Femur (tissue), 1 donor: ENCODE data around the gene POLR2B.
"Not testable (repeated sequence)": the region's sequence is repeated elsewhere in the genome, so short reads cannot be mapped to it uniquely, and the experiment has no call there.

Experiments used
- DNase-seq: peaks from one replicate; pipeline ENCODE4 v3.0.0-alpha.2; 2017

Gene POLR2B

GRCh38 chr4:56990109-56990905 lies 11.6 kb downstream of the POLR2B start:
- DNase-seq: no peak

DNA sequence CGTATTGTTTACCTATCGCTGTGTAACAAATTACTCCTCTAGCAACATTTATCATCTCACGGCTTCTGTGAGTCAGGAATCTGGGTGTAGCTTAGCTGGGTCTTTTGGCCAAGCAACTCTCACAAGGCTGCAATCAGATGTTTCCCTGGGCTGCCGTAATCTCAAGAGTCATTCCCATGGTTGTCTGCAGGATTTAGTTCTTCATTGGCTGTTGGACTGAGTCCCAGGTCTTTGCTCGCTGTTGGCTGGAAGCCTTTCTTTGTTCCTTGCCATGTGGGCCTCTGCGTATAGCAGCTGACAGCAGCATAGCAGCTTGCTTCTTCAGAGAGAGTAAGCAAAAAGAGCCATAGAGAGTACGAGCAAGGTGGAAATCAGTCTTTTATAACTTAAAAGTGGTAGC lies 16.8 kb downstream of the POLR2B start:
- peak; percentile 82 for DNase-seq

- no peak for DNase-seq
Observed at GRCh38 chr4:56999751-57000150, 21.1 kb downstream of the POLR2B start.

- no peak for DNase-seq
Observed at GRCh38 chr4:57013543-57014120, 34.9 kb downstream of the POLR2B start.

DNA sequence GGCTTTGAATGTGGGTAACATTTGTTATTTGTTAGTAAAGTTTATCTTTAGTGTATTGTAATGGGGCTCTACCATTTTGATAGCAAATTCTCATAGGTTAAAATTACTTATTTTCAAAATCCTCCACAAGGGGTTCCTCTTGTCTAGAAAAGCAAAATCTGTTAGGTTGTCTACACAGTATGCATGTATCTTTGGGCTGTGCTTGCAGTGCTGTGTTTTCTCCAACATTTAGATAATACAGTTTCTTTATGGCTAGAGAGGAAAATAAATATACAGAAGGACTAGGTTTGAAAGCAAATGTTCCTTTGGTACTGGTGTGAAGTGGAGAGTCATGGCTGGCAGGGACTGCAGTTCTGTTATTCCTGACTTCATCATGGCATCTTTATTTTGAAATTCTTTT lies 40.3 kb downstream of the POLR2B start:
- no peak for DNase-seq

- no peak for DNase-seq
Observed at GRCh38 chr4:57020467-57021101, 41.9 kb downstream of the POLR2B start.

- DNase-seq: no peak
Observed at GRCh38 chr4:57023104-57023503, 44.4 kb downstream of the POLR2B start.

- no peak for DNase-seq
Observed at GRCh38 chr4:57034520-57034919, 55.8 kb downstream of the POLR2B start.

DNA sequence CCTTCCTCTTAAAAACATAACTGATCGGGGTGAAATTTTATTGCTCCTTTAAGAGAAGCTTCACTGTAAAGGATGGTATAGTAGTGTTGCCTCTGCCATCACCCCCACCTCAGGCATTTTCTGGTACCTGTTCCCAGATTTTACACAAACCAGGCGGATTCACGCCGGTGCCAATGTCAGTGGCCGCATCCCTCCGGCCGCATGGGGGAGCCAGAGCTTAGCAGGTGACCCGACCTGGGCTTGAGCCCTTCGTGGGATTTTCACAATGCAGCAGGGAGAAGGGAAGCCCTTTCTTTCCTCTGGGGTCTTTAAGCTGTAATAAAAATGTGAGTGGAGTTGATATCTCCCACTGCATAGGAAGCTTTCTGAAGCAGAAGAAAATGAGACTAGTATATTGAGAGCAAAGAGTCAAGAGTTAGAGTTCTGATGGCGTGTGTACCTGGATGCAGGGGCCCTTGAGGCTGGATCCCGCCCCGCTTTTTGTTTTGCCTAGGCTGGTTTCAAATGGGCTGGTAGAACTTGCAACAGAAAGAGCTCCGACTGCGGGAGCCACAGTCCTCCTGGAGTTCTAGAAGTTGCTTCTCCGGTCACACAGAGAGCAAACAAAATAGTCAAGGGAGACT lies 59.4 kb downstream of the POLR2B start:
- peak; percentile 57 for DNase-seq

GRCh38 chr4:57039345-57039744 lies 60.6 kb downstream of the POLR2B start:
- DNase-seq: no peak

DNA sequence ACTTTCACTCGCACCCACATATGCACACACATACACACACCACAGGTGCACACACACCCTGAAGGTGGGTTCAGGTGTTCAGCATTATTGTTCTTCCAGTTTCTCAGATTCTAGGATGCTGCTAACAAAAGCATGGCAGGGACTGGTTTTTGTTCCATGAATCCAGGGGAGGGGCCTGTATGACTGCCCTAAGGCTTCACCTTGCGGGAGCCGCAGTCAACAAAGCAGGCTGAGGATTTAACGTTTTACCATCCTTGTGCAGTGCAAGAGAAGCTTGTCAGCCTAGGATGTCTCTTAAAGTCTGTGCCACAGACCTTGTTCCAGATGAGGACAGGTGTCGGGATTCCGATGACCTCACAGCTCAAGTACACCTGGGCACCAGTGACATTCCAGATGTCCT lies 61.8 kb downstream of the POLR2B start:
- no peak for DNase-seq

DNA sequence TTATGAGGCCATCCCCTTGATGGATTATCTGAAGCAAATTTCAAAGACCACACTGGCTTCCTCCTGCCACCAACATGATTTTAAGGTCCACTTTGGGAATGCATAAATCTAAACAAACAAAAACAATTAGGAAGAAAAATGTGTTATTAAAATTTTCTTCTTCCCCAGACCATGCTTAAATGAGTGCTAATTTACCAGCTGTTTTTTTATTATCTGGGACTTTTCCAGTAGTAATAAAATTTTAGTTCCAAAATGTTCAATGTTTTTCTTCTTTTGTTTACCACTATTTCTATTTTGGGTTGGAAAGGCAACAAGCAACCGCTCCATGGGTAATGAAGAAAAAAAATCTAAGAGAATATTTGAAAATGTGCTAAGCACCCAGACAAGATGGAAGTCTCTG lies 62.3 kb downstream of the POLR2B start:
- DNase-seq: no peak

DNA sequence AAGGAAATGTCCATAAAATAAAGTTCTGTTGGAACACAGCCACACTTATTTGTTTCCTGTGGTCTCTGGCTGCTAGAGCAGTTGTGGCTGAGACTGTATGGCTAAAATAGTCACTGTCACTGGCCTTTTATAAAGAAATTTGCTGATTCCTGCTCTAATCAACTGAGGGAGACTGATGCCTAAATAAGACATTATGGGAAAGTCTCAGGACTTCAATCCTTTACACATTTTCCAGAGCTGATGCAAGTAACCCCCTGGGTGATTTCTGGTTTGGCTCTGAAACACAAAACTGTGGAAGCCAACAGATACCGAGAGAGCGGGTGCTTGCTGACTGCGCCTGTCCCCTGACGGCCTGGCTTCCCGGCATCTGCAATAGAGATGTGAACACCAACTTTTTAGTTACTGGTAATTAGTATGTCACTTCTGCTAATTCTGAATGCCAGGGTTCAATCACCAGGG lies 64.0 kb downstream of the POLR2B start:
- peak; percentile 74 for DNase-seq

GRCh38 chr4:57043347-57044251 lies 64.9 kb downstream of the POLR2B start:
- peak; percentile 88 for DNase-seq

DNA sequence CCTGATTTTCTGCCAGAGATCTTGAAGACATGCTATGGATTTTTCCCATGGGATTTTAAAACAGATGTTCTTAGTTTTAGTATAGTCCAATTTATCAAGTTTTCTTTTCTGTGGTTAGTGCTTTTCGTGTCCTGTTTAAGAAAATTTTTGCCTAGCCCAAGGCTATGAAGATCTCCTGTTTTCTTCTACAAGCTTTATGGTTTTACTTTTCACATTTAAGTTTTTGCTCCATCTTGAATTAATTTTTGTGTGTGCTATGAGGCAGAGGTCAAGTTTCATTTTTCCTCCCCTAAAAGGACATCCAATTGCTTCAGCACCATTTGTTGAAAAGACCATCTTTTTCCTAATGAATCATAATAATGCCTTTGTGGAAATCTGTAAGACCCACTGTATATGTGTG lies 65.6 kb downstream of the POLR2B start:
- DNase-seq: no peak

- DNase-seq: no peak
Observed at GRCh38 chr4:57044996-57045395, 66.3 kb downstream of the POLR2B start.

DNA sequence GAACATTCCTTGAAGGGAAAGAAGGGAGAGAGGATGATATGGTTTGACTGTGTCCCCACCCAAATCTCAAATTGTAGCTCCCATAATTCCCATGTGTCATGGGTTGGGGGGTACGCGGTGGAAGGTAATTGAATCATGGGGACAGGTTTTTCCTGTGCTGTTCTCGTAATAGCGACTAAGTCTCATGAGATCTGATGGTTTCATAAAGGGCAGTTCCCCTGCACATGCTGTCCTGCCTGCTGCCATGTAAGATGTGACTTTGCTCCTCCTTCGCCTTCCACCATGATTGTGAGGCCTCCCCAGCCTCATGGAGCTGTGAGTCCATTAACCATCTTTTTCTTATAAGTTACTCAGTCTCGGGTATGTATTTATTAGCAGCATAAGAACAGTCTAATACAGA lies 68.3 kb downstream of the POLR2B start:
- DNase-seq: not testable (repeated sequence)

DNA sequence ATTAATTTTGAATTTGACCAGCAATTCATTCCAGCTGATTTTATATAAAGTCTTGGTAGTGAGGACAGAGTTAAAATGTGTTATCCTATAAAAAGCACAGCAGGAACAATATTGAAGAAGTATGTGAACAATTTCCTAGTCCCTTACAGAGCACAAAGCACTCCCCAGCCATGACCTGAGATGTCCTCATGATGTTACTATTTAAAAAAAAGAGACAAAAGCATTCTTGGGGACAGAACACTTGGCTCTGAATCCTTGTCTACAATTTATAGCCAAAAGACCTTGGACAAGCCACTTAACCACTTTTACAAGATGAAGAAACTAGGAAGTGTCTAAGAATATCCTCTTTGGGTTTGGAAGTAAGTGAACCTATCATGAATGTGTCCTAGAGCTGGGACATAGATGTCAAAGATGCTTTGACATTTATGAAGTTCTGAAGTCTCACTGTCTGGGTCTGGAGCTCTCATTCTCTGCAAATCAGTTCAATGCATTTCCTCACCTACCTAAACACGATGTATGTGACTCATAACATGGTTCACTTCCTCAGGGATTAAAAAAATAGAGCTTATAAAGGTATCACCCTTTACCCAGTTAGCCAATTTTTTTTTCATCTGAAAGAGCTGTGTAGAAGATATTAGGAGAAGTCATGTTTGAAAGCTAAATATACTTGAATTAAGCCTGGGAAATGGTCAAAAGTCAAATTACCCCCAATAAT lies 70.1 kb downstream of the POLR2B start:
- DNase-seq: no peak

DNA sequence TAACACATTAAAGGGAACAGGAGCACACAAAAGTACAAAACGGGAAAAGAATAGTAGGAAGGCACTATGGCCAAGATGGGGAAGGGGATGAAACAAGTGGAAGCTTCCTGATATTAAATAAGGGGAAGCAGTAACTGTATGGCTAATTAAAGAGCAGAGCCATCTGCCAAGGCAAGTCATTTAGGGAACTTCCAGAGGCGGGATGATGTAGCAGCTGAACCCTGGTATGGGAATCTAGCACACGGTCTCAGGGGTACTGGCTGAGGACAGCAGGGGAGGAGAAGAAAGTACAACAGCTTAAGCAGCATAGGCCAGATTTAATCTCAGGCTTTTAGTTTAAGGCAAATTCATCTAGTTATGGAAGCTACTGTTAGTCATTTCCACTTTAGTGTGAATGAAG lies 72.4 kb downstream of the POLR2B start:
- no peak for DNase-seq

DNA sequence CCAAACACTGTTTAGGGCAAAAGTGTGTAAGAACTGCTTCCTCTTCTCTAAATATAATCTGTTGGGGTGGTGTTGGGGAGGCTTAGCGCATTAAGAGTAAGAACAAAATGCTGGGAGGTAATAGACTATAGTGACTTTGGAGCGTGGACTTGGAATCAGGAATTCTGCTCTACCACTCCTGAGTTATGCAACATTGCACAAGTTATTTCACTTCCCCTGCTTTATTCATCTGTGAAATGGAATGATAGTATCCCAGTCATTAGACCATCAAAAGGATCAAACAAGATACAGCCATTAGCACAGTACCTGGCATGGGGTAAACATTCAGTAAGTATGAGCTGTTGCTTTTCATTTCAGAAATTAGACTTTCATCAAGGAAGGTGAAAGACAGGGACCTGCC lies 72.8 kb downstream of the POLR2B start:
- DNase-seq: no peak

DNA sequence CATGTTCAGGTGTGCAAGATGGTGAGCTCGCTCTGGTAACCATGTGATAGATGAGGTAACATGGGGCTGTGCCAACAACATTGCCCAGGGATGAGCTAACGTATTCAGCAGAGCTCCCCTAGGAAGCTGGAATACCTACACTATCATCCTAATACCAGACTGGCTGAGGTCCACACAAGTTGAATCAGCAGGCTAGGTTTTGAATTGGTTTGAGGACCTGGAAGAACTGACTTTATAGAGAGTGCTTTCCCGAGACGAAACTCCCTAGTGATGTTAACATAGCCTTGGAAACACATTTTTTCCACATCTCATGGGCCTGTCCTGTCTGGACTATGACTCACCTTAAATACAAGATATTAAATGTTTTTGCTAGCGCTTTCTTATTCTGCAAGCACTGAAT lies 74.8 kb downstream of the POLR2B start:
- no peak for DNase-seq

- DNase-seq: no peak
Observed at GRCh38 chr4:57055886-57056285, 77.2 kb downstream of the POLR2B start.
